ENCODE measurements around the gene MUC2. TPM values are rescaled to one million over a fixed set of nuclear protein-coding genes. Genes with fewer than 3 reads are reported as not detected.

Gene MUC2
- total RNA-seq, 1 experiment from 2014 or later, result 0.04 TPM

DNA sequence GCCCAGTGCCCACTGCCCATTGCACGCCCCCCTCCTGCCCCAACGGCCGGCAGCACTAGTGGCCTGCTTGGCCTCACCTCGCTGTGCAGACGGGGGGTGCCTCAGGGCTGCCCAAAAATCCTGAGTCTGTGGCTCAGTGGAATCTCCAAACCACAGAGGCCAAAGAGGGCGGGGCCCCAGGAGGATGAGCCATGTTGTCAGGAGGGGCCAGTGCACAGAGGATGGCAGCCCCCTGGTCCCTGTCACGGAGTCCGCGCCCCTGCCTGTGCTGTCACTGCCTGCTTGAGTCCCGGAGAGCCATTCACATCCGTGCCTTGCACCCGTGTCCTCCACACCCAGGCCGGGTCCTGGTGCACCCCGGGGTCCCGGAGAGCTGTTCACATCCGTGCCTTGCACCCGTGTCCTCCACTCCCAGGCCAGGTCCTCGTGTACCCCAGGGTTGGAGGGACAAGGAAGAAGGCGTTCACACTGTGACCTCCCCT is 46.7 kb downstream of the MUC2 start:
- Histone ChIP-seq H2AFZ (no peak overlapping the region), H3K27me3 (ENCODE audit: insufficient read depth, low read depth) (no peaks in the 10 kb centered on the region), H3K9me3 (ENCODE audit: insufficient read depth, low read depth) (no peaks in the 10 kb centered on the region), H3K79me2 (ENCODE audit: low read depth) (no peaks in the 10 kb centered on the region), H3K4me3 (no peak overlapping the region), H4K20me1 (ENCODE audit: insufficient read depth) (no peaks in the 10 kb centered on the region), H3K4me1 (replicated peaks; ENCODE audit: insufficient read depth) (no peaks in the 10 kb centered on the region), H3K27ac (no peak overlapping the region), H3K4me2 (no peak overlapping the region), H3K36me3 (ENCODE audit: low read depth) (no peaks in the 10 kb centered on the region), H3F3A (ENCODE audit: insufficient read depth, low read depth) (no peaks in the 10 kb centered on the region), H3K9me2 (ENCODE audit: insufficient read depth) (no peaks in the 10 kb centered on the region)
- ChIA-PET CTCF (no interaction called here), POLR2A (ENCODE audit: unreplicated experiment) (no interaction called here)
- no peak for DNase-seq
- intact Hi-C loops (cut with micrococcal nuclease; ENCODE audit: unreplicated experiment), result no loop called here
- no TSS peak for BruUV-seq (replicated peaks)
- TF ChIP-seq EZH2 (IDR thresholded peaks at IDR 0.05; ENCODE audit: low read depth), result no peak
- TF ChIP-seq, protein P1, sequence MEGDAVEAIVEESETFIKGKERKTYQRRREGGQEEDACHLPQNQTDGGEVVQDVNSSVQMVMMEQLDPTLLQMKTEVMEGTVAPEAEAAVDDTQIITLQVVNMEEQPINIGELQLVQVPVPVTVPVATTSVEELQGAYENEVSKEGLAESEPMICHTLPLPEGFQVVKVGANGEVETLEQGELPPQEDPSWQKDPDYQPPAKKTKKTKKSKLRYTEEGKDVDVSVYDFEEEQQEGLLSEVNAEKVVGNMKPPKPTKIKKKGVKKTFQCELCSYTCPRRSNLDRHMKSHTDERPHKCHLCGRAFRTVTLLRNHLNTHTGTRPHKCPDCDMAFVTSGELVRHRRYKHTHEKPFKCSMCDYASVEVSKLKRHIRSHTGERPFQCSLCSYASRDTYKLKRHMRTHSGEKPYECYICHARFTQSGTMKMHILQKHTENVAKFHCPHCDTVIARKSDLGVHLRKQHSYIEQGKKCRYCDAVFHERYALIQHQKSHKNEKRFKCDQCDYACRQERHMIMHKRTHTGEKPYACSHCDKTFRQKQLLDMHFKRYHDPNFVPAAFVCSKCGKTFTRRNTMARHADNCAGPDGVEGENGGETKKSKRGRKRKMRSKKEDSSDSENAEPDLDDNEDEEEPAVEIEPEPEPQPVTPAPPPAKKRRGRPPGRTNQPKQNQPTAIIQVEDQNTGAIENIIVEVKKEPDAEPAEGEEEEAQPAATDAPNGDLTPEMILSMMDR (conservative IDR thresholded peaks at IDR 0.05), result no peak

DNA sequence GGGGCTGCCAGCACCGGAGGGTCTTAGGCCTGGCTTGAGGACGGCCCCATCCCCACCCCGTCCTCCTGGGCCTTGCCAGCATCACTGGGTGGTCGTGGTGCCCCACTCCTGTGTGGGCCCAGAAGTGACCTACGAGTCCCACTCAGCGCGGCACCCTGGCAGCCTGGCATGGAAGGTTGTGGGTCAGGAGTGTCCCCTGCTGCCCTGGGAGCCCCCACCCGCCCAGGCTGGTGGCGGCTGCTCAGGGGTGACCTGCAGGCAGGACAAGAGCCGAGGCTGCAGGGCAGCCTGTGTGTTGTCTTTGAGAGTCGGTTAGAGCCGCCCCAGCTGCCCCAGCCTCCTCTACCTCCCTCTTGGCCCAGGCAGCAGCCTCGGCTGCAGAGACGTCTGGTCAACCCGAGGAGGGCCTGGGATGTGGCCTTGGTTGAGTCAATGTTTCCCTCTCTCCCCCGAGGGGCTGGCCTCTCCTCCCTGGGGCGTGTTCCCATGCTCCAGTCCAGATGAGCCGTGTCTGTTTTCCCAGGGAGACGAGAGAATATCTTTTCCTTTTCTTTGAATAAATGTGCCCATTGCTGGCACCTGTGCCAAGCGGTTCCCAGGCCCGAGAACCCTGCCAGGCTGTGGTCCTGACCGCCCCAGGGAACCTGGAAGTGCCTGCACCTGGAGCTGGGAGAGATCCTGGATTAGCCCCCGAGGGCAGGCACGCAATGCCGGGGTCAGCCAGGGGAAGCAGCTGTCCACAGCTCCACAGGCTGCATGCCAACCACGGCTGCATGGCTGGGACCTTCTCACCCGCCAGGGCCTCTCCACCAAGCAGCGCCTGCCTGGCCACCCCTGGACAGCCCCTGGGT is 47.4 kb downstream of the MUC2 start:
- peak in 1 of 2 experiments; percentile 25 for DNase-seq

DNA sequence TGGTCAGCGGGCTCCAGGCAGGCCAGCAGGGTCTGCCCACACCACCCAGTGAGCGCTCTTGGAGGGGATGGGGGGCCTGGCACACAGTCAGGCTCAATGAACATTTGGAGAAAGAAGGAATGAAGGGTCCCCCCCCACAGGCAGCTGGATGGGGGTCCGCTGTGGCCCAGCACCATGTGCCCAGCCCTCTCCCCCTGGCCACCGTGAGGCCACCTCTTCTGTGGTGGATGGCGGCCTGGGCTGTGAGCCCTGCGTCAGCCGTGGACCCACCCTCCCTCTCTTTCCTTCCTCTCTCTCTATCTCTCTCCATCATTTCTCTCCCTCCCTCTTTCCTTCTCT is 48.0 kb downstream of the MUC2 start:
- H3K9me3 ChIP-seq (ENCODE audit: insufficient read depth, low read depth), result no peaks in the 10 kb centered on the region
- H3K4me2 ChIP-seq, result no peak overlapping the region
- H4K20me1 ChIP-seq (ENCODE audit: insufficient read depth), result no peaks in the 10 kb centered on the region
- no peak overlapping the region for H3K27ac ChIP-seq
- ChIA-PET POLR2A (ENCODE audit: unreplicated experiment) (no interaction called here), CTCF (interaction anchor here (0.9 kb wide), 1 partner anchor 379 kb away, joined by 3 read pairs; no protein-coding TSS in a partner anchor)
- no peaks in the 10 kb centered on the region for H3K4me1 ChIP-seq (replicated peaks; ENCODE audit: insufficient read depth)
- H3K79me2 ChIP-seq (ENCODE audit: low read depth), result no peaks in the 10 kb centered on the region
- H2AFZ ChIP-seq, result no peak overlapping the region
- no peaks in the 10 kb centered on the region for H3F3A ChIP-seq (ENCODE audit: insufficient read depth, low read depth)
- TF ChIP-seq, protein P1 (conservative IDR thresholded peaks at IDR 0.05), result no peak
- TF ChIP-seq EZH2 (IDR thresholded peaks at IDR 0.05; ENCODE audit: low read depth), result no peak
- no peak overlapping the region for H3K4me3 ChIP-seq
- no peaks in the 10 kb centered on the region for H3K36me3 ChIP-seq (ENCODE audit: low read depth)
- H3K27me3 ChIP-seq (ENCODE audit: insufficient read depth, low read depth), result no peaks in the 10 kb centered on the region
- H3K9me2 ChIP-seq (ENCODE audit: insufficient read depth), result no peaks in the 10 kb centered on the region
- no peak for DNase-seq
- intact Hi-C loops (cut with micrococcal nuclease; ENCODE audit: unreplicated experiment), result no loop called here
- BruUV-seq (replicated peaks), result no TSS peak

More for the DNA sequence above, 47.4 kb downstream of the MUC2 start:
- Histone ChIP-seq H3K9me2 (ENCODE audit: insufficient read depth) (no peaks in the 10 kb centered on the region), H3K9me3 (ENCODE audit: insufficient read depth, low read depth) (no peaks in the 10 kb centered on the region), H3K36me3 (ENCODE audit: low read depth) (no peaks in the 10 kb centered on the region), H3K4me1 (replicated peaks; ENCODE audit: insufficient read depth) (no peaks in the 10 kb centered on the region), H4K20me1 (ENCODE audit: insufficient read depth) (no peaks in the 10 kb centered on the region), H3K27ac (no peak overlapping the region), H3K79me2 (ENCODE audit: low read depth) (no peaks in the 10 kb centered on the region), H3F3A (ENCODE audit: insufficient read depth, low read depth) (no peaks in the 10 kb centered on the region), H2AFZ (no peak overlapping the region), H3K4me3 (no peak overlapping the region), H3K4me2 (no peak overlapping the region), H3K27me3 (ENCODE audit: insufficient read depth, low read depth) (no peaks in the 10 kb centered on the region)
- TF ChIP-seq, protein P1 (conservative IDR thresholded peaks at IDR 0.05), result no peak
- TF ChIP-seq EZH2 (IDR thresholded peaks at IDR 0.05; ENCODE audit: low read depth), result no peak
- intact Hi-C loops (cut with micrococcal nuclease; ENCODE audit: unreplicated experiment), result no loop called here
- no TSS peak for BruUV-seq (replicated peaks)
- CTCF ChIA-PET, result interaction anchor here (0.9 kb wide), 1 partner anchor 380 kb away, joined by 3 read pairs; no protein-coding TSS in a partner anchor
- POLR2A ChIA-PET (ENCODE audit: unreplicated experiment), result no interaction called here

Data from PC-9 (cell line).